NCI-H2227 (cell line): Measurements from ENCODE around the gene LYAR.

Experiments used
- DNase-seq: peaks from one replicate; lab custom pipeline; 2025; ENCODE audit not compliant: unreplicated experiment; lab: John Stamatoyannopoulos, UW

Gene LYAR

GRCh38 chr4:4317496-4318232 is 27.7 kb upstream of the LYAR start:
- no peak for DNase-seq

- no peak for DNase-seq
Measured at GRCh38 chr4:4316150-4316495, 26.2 kb upstream of the LYAR start.

- no peak for DNase-seq
Measured at GRCh38 chr4:4315461-4316149, 25.7 kb upstream of the LYAR start.

GRCh38 chr4:4311193-4311592 is 21.2 kb upstream of the LYAR start:
- no peak for DNase-seq

- DNase-seq, result no peak
Measured at GRCh38 chr4:4308800-4309441, 19.0 kb upstream of the LYAR start.

GRCh38 chr4:4306920-4307319 is 17.0 kb upstream of the LYAR start:
- DNase-seq, result no peak

- DNase-seq, result no peak
Measured at GRCh38 chr4:4302416-4302815, 12.5 kb upstream of the LYAR start.

GRCh38 chr4:4302001-4302400 is 12.0 kb upstream of the LYAR start:
- no peak for DNase-seq

- DNase-seq, result no peak
Measured at GRCh38 chr4:4299006-4299405, 9.1 kb upstream of the LYAR start.

GRCh38 chr4:4296283-4296846 is 6.4 kb upstream of the LYAR start:
- DNase-seq, result no peak

- DNase-seq, result no peak
Measured at GRCh38 chr4:4293279-4293678, 3.3 kb upstream of the LYAR start.

- no peak for DNase-seq
Measured at GRCh38 chr4:4289597-4289940, 385 bp downstream of the LYAR start.

- no peak for DNase-seq
Measured at GRCh38 chr4:4289055-4289454, 899 bp downstream of the LYAR start.

GRCh38 chr4:4288098-4288497 is 1.9 kb downstream of the LYAR start:
- DNase-seq, result no peak

- no peak for DNase-seq
Measured at GRCh38 chr4:4284827-4285618, 4.9 kb downstream of the LYAR start.

GRCh38 chr4:4281787-4282186 is 8.2 kb downstream of the LYAR start:
- DNase-seq, result no peak

- no peak for DNase-seq
Measured at GRCh38 chr4:4277531-4277930, 12.4 kb downstream of the LYAR start.

GRCh38 chr4:4274226-4274625 is 15.7 kb downstream of the LYAR start:
- DNase-seq, result no peak

- no peak for DNase-seq
Measured at GRCh38 chr4:4271912-4272311, 18.0 kb downstream of the LYAR start.

GRCh38 chr4:4270529-4270928 is 19.4 kb downstream of the LYAR start:
- DNase-seq, result no peak

GRCh38 chr4:4269856-4270255 is 20.1 kb downstream of the LYAR start:
- DNase-seq, result no peak
